ENCODE results near the gene IL21.

The IL21 gene

GRCh38 chr4:122663291-122663690 is 42.4 kb upstream of the IL21 start:
- H3K4me1 ChIP-seq (ENCODE audit: insufficient read depth, low read length, poor library complexity, severe bottlenecking) = no peaks in the 10 kb centered on the region
- no peak overlapping the region for H2AFZ ChIP-seq (ENCODE audit: low read length)
- H3K4me3 ChIP-seq (ENCODE audit: low read length, poor library complexity, severe bottlenecking) = no peak overlapping the region
- no peak overlapping the region for H3K9ac ChIP-seq (ENCODE audit: low read depth, low read length, poor library complexity, severe bottlenecking)
- H3K27me3 ChIP-seq (ENCODE audit: insufficient read depth, low read length, poor library complexity, severe bottlenecking) = no peaks in the 10 kb centered on the region
- no peaks in the 10 kb centered on the region for H4K20me1 ChIP-seq (ENCODE audit: insufficient read depth, low read length, poor library complexity, severe bottlenecking)
- H3K4me2 ChIP-seq (ENCODE audit: low read depth, low read length, poor library complexity, severe bottlenecking) = no peak overlapping the region
- no peak for TF ChIP-seq EZH2phosphoT487 (IDR thresholded peaks at IDR 0.05; ENCODE audit: borderline replicate concordance)
- TF ChIP-seq CTCF (conservative IDR thresholded peaks at IDR 0.05; ENCODE audit: low read length) = no peak
- H3K79me2 ChIP-seq (ENCODE audit: insufficient read depth, low read length) = no peaks in the 10 kb centered on the region
- no peaks in the 10 kb centered on the region for H3K36me3 ChIP-seq (ENCODE audit: insufficient read depth, low read length)
- H3K9me3 ChIP-seq (ENCODE audit: insufficient read depth, low read depth, low read length) = no peaks in the 10 kb centered on the region
- H3K9me2 ChIP-seq (replicated peaks; ENCODE audit: low read depth, low read length) = no peaks in the 10 kb centered on the region
- no peaks in the 10 kb centered on the region for H3F3A ChIP-seq (ENCODE audit: low read depth)

- Histone ChIP-seq H3K4me2 (ENCODE audit: low read depth, low read length, poor library complexity, severe bottlenecking) (no peak overlapping the region), H3F3A (ENCODE audit: low read depth) (no peaks in the 10 kb centered on the region), H3K4me1 (ENCODE audit: insufficient read depth, low read length, poor library complexity, severe bottlenecking) (no peaks in the 10 kb centered on the region), H3K36me3 (ENCODE audit: insufficient read depth, low read length) (no peaks in the 10 kb centered on the region), H2AFZ (ENCODE audit: low read length) (no peak overlapping the region), H4K20me1 (ENCODE audit: insufficient read depth, low read length, poor library complexity, severe bottlenecking) (no peaks in the 10 kb centered on the region), H3K27me3 (ENCODE audit: insufficient read depth, low read length, poor library complexity, severe bottlenecking) (no peaks in the 10 kb centered on the region), H3K4me3 (ENCODE audit: low read length, poor library complexity, severe bottlenecking) (no peak overlapping the region), H3K9me3 (ENCODE audit: insufficient read depth, low read depth, low read length) (no peaks in the 10 kb centered on the region), H3K9me2 (replicated peaks; ENCODE audit: low read depth, low read length) (no peaks in the 10 kb centered on the region), H3K9ac (ENCODE audit: low read depth, low read length, poor library complexity, severe bottlenecking) (no peak overlapping the region), H3K79me2 (ENCODE audit: insufficient read depth, low read length) (no peaks in the 10 kb centered on the region)
- TF ChIP-seq EZH2phosphoT487 (IDR thresholded peaks at IDR 0.05; ENCODE audit: borderline replicate concordance) (no peak), CTCF (conservative IDR thresholded peaks at IDR 0.05; ENCODE audit: low read length) (no peak)
Observed at GRCh38 chr4:122662701-122663100, 41.8 kb upstream of the IL21 start.

- Histone ChIP-seq H3K9me2 (replicated peaks; ENCODE audit: low read depth, low read length) (no peaks in the 10 kb centered on the region), H3F3A (ENCODE audit: low read depth) (no peaks in the 10 kb centered on the region), H3K79me2 (ENCODE audit: insufficient read depth, low read length) (no peaks in the 10 kb centered on the region), H2AFZ (ENCODE audit: low read length) (no peak overlapping the region), H4K20me1 (ENCODE audit: insufficient read depth, low read length, poor library complexity, severe bottlenecking) (no peaks in the 10 kb centered on the region), H3K4me2 (ENCODE audit: low read depth, low read length, poor library complexity, severe bottlenecking) (no peak overlapping the region), H3K27me3 (ENCODE audit: insufficient read depth, low read length, poor library complexity, severe bottlenecking) (no peaks in the 10 kb centered on the region), H3K9me3 (ENCODE audit: insufficient read depth, low read depth, low read length) (no peaks in the 10 kb centered on the region), H3K4me1 (ENCODE audit: insufficient read depth, low read length, poor library complexity, severe bottlenecking) (no peaks in the 10 kb centered on the region), H3K36me3 (ENCODE audit: insufficient read depth, low read length) (no peaks in the 10 kb centered on the region), H3K9ac (ENCODE audit: low read depth, low read length, poor library complexity, severe bottlenecking) (no peak overlapping the region), H3K4me3 (ENCODE audit: low read length, poor library complexity, severe bottlenecking) (no peak overlapping the region)
- TF ChIP-seq EZH2phosphoT487 (IDR thresholded peaks at IDR 0.05; ENCODE audit: borderline replicate concordance) = no peak
- no peak for TF ChIP-seq CTCF (conservative IDR thresholded peaks at IDR 0.05; ENCODE audit: low read length)
Observed at GRCh38 chr4:122661176-122662160, 40.6 kb upstream of the IL21 start.
